Activated T-cell treated with anti-CD3 and anti-CD28 coated beads, Interleukin-2, amount 50 U/mL, for 24 hours (primary cell): ENCODE data around the gene KSR2.
"Not testable (repeated sequence)": the region's sequence is repeated elsewhere in the genome, so short reads cannot be mapped to it uniquely, and the experiment has no call there.

Experiments
- DNase-seq: peaks from one replicate; pipeline ENCODE4 v3.0.0-alpha.2; 2020
- H3K27ac Mint-ChIP-seq: 2 replicates; pipeline ENCODE4 v1.8.0; 2020; ENCODE audit warnings: mild to moderate bottlenecking, mixed read lengths
- H3K27me3 Mint-ChIP-seq: 2 replicates; pipeline ENCODE4 v1.8.0; 2020; ENCODE audit warnings: mixed read lengths
- H3K36me3 Mint-ChIP-seq: 2 replicates; pipeline ENCODE4 v1.8.0; 2020; ENCODE audit warnings: low read depth, mixed read lengths
- H3K4me1 Mint-ChIP-seq: 2 replicates; pipeline ENCODE4 v1.8.0; 2020; ENCODE audit warnings: low read depth, mixed read lengths
- H3K4me3 Mint-ChIP-seq: 2 replicates; pipeline ENCODE4 v1.8.0; 2020; ENCODE audit warnings: mild to moderate bottlenecking, moderate library complexity, mixed read lengths
- H3K9me3 Mint-ChIP-seq: 2 replicates; pipeline ENCODE4 v1.8.0; 2020; ENCODE audit warnings: mixed read lengths

Gene KSR2

DNA sequence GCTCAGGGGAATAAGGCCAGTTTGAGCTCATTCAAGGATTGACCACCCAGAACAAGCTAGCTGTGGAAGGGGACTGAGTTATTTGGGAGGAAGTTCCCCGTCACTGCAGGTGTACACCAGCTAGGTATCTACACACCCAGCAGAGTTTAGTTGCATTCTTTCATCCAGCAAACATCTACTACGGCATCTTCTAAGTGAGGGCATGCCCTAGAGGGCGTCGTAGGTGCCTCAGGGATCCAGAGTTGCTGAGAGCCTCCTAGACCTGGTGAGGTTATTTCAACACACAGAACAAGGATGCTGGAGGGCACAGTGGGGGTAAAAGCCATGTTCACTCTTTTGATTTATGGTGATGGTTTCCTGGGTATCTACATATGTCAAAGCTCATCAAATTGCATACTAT, 149.6 kb downstream of the KSR2 start:
- H3K4me1 Mint-ChIP-seq: no peaks in the 10 kb centered on the region
- H3K36me3 Mint-ChIP-seq: no peaks in the 10 kb centered on the region
- H3K27ac Mint-ChIP-seq: no peak overlapping the region
- peaks cover 8% of the 10 kb centered on the region for H3K9me3 Mint-ChIP-seq
- no peaks in the 10 kb centered on the region for H3K27me3 Mint-ChIP-seq
- DNase-seq: no peak
- no peak overlapping the region for H3K4me3 Mint-ChIP-seq

DNA sequence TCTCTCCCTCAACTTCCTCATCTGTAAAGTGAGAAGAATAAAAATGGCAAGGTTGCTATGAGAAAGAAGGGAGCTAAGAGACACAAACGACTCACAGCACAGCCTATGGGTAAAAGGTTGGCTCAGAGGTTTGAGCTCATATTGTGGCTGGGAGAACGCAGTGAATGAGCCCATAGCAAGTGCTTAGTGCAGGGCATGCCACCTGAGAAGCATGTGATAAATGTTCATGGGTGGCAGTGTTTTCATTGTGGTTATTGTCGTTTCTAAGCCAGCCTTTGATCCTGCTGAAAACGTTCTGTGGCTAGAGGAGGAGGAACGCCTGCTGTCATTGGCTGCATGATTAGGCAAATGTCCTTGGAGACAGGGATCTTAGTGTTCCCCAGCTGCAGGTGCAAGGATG, 150.4 kb downstream of the KSR2 start:
- H3K36me3 Mint-ChIP-seq: no peaks in the 10 kb centered on the region
- H3K9me3 Mint-ChIP-seq: peaks cover 8% of the 10 kb centered on the region
- H3K4me3 Mint-ChIP-seq: no peak overlapping the region
- no peaks in the 10 kb centered on the region for H3K4me1 Mint-ChIP-seq
- no peak for DNase-seq
- H3K27ac Mint-ChIP-seq: no peak overlapping the region
- H3K27me3 Mint-ChIP-seq: no peaks in the 10 kb centered on the region

DNA sequence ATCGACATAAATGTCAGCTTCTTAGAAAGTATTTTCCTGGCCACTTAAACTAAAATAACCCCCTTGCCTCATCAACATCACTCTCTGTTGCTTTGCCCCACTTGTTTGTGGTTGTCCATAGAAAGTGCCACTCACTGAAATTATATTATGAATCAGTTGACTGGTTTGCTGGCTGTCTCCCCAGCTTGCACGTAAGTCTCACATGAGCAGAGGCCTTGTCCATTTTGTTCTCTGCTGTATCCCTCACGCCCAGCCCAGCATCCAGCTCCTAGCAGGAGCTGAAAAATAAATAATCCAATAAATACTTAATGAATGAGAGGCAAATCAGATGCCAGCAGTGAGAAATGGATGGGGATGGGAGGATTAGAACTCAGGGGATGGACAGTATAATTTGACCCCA, 159.3 kb downstream of the KSR2 start:
- no peak overlapping the region for H3K4me3 Mint-ChIP-seq
- H3K27me3 Mint-ChIP-seq: peaks cover 29% of the 10 kb centered on the region
- no peaks in the 10 kb centered on the region for H3K4me1 Mint-ChIP-seq
- no peak overlapping the region for H3K27ac Mint-ChIP-seq
- no peak for DNase-seq
- no peaks in the 10 kb centered on the region for H3K36me3 Mint-ChIP-seq
- no peaks in the 10 kb centered on the region for H3K9me3 Mint-ChIP-seq

DNA sequence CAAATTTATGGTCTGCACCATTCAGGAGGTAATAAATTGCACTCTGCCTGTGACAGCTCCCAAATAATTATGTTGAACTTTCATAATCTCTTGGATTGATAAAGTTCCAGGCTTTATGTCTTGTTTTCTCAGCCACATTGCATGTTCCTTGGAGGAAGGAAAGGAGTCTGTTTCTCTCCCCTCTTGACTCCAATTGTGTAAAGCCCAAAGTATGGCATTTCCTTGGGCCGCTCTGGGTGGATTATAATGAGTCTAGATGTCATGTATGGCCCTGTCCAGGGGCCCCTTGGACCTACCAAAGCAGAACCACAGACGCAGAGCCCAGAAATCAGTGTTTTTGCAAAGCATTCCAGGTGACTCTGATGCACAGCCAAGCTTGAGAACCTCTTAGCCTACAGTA, 160.8 kb downstream of the KSR2 start:
- Mint-ChIP-seq H3K27me3 (peaks cover 29% of the 10 kb centered on the region), H3K4me3 (no peak overlapping the region), H3K9me3 (no peaks in the 10 kb centered on the region), H3K36me3 (no peaks in the 10 kb centered on the region), H3K4me1 (no peaks in the 10 kb centered on the region), H3K27ac (no peak overlapping the region)
- DNase-seq: no peak

DNA sequence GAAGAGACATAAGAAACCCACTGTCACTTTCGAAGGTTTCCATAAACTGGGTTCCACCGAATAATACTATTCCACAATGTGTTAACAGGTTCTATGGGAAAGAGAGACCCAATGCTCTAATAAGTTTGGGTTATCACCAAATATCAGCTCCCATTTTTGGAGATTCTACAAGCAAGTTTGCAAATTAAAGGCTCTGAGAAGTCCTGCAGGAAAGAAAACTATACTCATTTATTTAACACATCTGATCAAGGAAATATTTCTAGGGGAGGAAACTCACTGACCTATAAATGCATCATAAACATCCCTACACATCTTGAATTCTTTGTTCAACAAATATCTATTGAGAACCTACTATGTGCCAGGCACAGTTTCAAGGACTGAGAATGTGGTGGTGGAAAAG, 161.4 kb downstream of the KSR2 start:
- Mint-ChIP-seq H3K4me1 (no peaks in the 10 kb centered on the region), H3K9me3 (no peaks in the 10 kb centered on the region), H3K4me3 (no peak overlapping the region), H3K27me3 (peaks cover 29% of the 10 kb centered on the region), H3K27ac (no peak overlapping the region), H3K36me3 (no peaks in the 10 kb centered on the region)
- DNase-seq: no peak

DNA sequence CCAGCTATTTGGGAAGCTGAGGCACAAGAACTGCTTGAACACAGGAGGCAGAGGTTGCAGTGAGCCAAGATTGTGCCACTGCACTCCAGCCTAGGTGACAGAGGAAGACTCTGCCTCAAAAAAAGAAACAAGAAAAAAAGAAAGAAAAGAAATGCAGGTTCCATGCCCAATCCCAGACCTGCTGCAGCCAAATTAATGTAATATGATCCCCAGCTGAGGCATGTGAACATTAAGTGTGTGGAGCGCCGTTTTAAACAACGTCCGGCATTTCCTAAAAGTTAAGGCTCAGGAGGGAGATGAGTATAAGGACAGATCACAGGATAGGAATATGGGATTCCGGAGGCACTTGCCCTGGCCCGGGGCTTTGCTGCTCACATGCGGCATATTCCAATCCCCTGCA, 162.9 kb downstream of the KSR2 start:
- Mint-ChIP-seq H3K9me3 (no peaks in the 10 kb centered on the region), H3K4me3 (no peak overlapping the region), H3K27me3 (peaks cover 25% of the 10 kb centered on the region), H3K4me1 (no peaks in the 10 kb centered on the region), H3K27ac (no peak overlapping the region), H3K36me3 (no peaks in the 10 kb centered on the region)
- no peak for DNase-seq

DNA sequence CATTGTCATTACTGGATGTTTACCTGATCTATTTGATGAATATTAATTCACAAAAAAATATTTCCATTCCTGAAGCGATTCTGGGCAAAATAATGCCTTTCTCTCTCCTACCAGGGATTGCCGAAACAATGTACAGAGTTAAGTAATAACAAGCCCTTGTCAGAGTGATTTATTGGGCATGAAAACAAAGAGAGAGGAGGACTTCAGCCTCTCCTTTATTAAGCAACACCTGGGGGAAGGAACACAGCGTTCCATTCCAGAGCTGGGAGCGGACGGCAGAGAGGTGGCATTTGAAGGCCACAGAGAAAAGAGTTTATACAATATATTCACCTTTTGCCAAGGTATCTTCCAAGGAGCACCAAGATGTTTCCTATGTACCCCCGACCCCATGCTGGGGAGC, 165.8 kb downstream of the KSR2 start:
- no peaks in the 10 kb centered on the region for H3K36me3 Mint-ChIP-seq
- DNase-seq: no peak
- H3K27ac Mint-ChIP-seq: no peak overlapping the region

DNA sequence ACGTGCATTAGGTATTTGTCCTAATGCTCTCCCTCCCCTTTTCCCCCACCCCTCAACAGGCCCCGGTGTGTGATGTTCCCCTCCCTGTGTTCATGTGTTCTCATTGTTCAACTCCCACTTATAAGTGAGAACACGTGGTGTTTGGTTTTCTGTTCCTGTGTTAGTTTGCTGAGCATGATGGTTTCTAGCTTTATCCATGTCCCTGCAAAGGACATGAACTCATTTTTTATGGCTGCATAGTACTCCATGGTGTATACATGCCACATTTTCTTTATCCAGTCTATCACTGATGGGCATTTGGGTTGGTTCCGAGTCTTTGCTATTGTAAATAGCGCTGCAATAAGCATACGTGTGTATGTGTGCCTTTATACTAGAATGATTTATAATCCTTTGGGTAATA, 168.1 kb downstream of the KSR2 start:
- not testable (repeated sequence) for H3K4me3 Mint-ChIP-seq, H3K9me3 Mint-ChIP-seq, H3K27me3 Mint-ChIP-seq, H3K4me1 Mint-ChIP-seq, H3K36me3 Mint-ChIP-seq, DNase-seq, H3K27ac Mint-ChIP-seq

More for the DNA sequence above, 165.8 kb downstream of the KSR2 start:
- Mint-ChIP-seq H3K4me1 (no peaks in the 10 kb centered on the region), H3K9me3 (no peaks in the 10 kb centered on the region), H3K4me3 (no peak overlapping the region), H3K27me3 (peaks cover 3% of the 10 kb centered on the region)

DNA sequence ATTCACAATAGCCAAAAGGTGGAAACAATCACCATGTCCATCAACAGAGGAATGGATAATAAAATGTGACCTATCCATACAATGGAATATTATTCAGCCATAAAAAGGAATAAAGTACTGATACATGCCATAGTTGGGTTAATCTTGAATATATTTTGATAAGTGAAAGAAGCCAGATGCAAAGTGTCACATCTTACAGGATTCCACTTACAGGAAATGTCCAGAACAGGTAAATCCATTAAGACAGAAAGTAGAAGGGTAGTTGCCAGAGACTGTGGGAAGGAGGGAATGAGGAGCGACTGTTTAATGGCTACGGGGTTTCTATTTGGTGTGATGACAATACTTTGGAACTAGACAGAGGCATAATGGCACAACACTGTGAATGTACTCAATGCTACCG, 171.6 kb downstream of the KSR2 start:
- H3K27ac Mint-ChIP-seq: no peak overlapping the region
- no peak for DNase-seq
- H3K36me3 Mint-ChIP-seq: no peaks in the 10 kb centered on the region
- no peaks in the 10 kb centered on the region for H3K27me3 Mint-ChIP-seq
- no peaks in the 10 kb centered on the region for H3K4me1 Mint-ChIP-seq
- H3K9me3 Mint-ChIP-seq: no peaks in the 10 kb centered on the region
- no peak overlapping the region for H3K4me3 Mint-ChIP-seq

DNA sequence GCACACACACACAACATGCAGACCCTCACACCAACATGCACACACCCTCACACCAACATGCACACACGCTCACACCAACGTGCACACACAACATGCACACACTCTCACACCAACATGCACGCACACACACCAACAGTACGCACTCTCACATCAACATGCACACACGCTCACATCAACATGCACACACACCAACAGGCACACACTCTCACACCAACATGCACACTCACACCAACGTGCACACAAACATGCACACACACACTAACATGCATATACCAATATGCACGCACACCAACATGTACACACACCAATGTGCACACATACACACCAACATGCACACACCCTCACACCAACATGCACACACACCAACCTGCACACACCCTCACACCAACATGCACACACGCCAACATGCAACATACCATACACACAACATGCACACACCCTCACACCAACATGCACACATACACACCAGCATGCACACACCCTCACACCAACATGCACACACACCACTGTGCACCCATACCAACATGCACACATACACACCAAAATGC, 175.8 kb downstream of the KSR2 start:
- no peaks in the 10 kb centered on the region for H3K4me1 Mint-ChIP-seq
- H3K27me3 Mint-ChIP-seq: peaks cover 2% of the 10 kb centered on the region
- no peak overlapping the region for H3K4me3 Mint-ChIP-seq
- no peaks in the 10 kb centered on the region for H3K9me3 Mint-ChIP-seq
- DNase-seq: no peak
- no peaks in the 10 kb centered on the region for H3K36me3 Mint-ChIP-seq
- H3K27ac Mint-ChIP-seq: no peak overlapping the region

DNA sequence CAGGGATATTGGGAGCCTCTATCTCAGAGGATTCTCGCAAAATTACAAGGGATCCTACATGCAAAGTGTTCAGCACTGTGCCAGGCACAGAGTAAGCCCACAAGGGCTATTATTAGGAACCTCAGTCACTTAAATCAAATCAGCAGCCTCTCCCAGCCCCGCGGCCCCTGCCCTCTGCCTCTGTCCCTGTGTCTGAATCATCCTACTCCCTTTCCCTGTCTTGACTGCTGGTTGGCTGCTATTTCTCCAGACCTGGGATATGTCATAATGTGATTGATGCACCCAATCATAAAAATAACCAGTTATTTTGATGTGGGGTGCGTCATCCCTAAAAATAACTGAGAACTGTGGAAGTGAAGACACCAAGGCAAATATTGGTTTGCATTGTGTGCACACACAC, 176.3 kb downstream of the KSR2 start:
- Mint-ChIP-seq H3K4me3 (no peak overlapping the region), H3K27me3 (peaks cover 2% of the 10 kb centered on the region), H3K4me1 (no peaks in the 10 kb centered on the region), H3K9me3 (no peaks in the 10 kb centered on the region), H3K36me3 (no peaks in the 10 kb centered on the region), H3K27ac (no peak overlapping the region)
- no peak for DNase-seq

DNA sequence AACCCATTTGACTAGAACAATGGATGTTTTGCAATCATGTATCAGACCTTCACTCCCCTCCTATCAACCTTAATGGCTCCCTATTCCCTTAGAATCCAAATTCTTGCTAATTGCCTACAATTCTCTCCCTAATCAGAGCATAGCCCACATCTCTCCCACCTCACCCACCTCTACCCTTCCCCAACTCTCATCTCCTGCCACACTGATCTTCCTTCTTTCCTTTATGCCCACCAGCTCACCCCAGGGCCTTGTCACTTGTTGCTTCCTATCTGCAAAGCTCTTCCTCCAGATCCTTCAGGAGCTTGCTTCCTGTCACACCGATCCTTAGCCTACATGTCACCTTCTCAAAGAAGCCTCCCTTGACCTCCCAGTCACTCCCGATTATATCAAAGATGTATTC, 177.8 kb downstream of the KSR2 start:
- peaks cover 2% of the 10 kb centered on the region for H3K9me3 Mint-ChIP-seq
- no peak for DNase-seq
- no peaks in the 10 kb centered on the region for H3K36me3 Mint-ChIP-seq
- no peaks in the 10 kb centered on the region for H3K4me1 Mint-ChIP-seq
- H3K4me3 Mint-ChIP-seq: no peak overlapping the region
- peaks cover 2% of the 10 kb centered on the region for H3K27me3 Mint-ChIP-seq
- H3K27ac Mint-ChIP-seq: no peak overlapping the region

DNA sequence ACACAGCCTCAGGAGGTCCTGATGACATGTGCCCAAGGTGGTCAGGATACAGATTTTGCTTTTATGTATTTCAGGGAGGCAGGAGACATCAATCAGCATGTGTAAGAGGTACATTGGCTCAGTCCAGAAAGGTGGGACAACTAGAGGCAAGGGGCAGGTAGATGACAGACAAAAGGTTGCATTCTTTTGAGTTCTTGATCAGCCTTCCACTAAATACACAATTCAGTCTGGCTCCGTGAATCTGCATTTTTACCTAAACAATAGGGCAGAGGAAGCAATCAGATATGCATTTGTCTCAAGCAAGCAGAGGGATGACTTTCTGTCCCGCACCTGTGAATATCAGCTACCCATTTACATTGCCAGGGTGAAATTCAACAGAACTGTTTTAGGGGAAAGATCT, 178.6 kb downstream of the KSR2 start:
- peaks cover 2% of the 10 kb centered on the region for H3K27me3 Mint-ChIP-seq
- H3K9me3 Mint-ChIP-seq: peaks cover 8% of the 10 kb centered on the region
- H3K27ac Mint-ChIP-seq: no peak overlapping the region
- H3K4me1 Mint-ChIP-seq: no peaks in the 10 kb centered on the region
- no peak for DNase-seq
- no peak overlapping the region for H3K4me3 Mint-ChIP-seq
- H3K36me3 Mint-ChIP-seq: no peaks in the 10 kb centered on the region

DNA sequence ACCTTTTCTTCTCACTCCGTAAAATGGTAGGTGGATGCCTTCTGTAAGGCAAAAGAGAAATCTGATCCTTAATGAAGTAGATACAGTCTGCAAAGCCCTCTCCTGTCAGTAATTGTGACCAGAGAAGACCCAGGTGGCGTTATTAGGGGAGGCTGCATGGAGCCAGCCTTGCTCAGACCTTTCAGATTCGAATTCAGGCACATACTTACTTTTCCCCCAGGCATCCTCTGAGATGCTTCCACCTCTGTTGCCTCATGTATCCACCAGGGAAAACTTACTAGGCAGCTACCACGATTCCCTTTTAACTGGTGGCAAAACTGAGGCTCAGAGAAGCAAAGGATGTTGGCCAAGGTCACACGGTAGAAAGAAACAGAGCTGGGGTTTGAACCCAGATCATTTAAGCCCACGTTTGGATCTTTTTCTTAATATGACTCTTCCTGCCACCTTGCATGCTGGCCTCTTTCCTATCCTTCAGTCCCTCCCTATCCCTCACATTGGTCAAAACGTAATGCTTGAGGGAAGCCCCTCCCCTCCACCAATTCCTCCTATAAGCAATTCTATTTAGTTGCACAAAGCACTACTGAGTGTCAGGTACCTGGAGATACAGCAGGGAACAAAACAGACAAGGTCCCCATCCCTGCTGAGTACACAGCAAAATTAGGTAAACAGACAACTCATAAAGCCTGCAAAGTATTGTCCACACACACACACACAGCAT, 179.4 kb downstream of the KSR2 start:
- H3K36me3 Mint-ChIP-seq: no peaks in the 10 kb centered on the region
- peaks cover 2% of the 10 kb centered on the region for H3K27me3 Mint-ChIP-seq
- no peaks in the 10 kb centered on the region for H3K4me1 Mint-ChIP-seq
- no peak overlapping the region for H3K27ac Mint-ChIP-seq
- peaks cover 13% of the 10 kb centered on the region for H3K9me3 Mint-ChIP-seq
- no peak for DNase-seq
- no peak overlapping the region for H3K4me3 Mint-ChIP-seq

DNA sequence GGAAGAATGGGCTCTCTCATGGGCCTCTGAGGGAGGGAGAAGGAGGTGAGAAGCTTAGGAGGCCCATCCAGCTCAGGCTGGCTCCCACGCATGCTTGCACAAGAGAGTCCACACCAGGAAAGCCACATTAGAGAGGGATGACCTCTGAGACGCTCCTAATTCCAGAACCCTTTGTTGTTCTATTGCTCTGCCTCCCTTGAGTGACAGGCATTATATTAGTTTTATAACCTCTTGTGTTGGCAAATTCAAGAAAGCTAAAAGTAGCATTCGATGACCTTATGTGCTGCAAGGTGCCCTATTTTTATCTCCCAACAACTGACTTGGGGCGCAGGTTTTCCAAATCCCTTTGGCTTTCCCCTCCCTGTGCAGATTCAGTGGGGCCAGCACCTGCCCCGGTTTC, 190.1 kb downstream of the KSR2 start:
- no peaks in the 10 kb centered on the region for H3K27me3 Mint-ChIP-seq
- H3K4me1 Mint-ChIP-seq: peaks cover 4% of the 10 kb centered on the region
- peaks cover 2% of the 10 kb centered on the region for H3K9me3 Mint-ChIP-seq
- H3K36me3 Mint-ChIP-seq: no peaks in the 10 kb centered on the region
- H3K4me3 Mint-ChIP-seq: no peak overlapping the region
- no peak for DNase-seq
- H3K27ac Mint-ChIP-seq: no peak overlapping the region
